ENCODE results near the gene DNHD1. TPM values are rescaled to one million over a fixed set of nuclear protein-coding genes. Genes with fewer than 3 reads are reported as not detected.

Gene DNHD1
- total and polyA plus RNA-seq, 2 experiments from 2014 or later = 3.6 to 9.6 TPM

GRCh38 chr11:6594142-6594768 lies 97.2 kb downstream of the DNHD1 start:
- H2AFZ ChIP-seq = no peak overlapping the region
- H3K4me2 ChIP-seq = no peak overlapping the region
- H3K9me3 Mint-ChIP-seq = no peaks in the 10 kb centered on the region
- H3F3A ChIP-seq (replicated peaks; ENCODE audit: low read depth) = no peaks in the 10 kb centered on the region
- ATAC-seq = no peak
- no peaks in the 10 kb centered on the region for H3K9me2 ChIP-seq (ENCODE audit: insufficient read depth)
- H3K4me1 Mint-ChIP-seq = peaks cover 7% of the 10 kb centered on the region; the same call in 2 of the 3 replicates
- H3K27ac Mint-ChIP-seq = no peak overlapping the region
- H3K4me3 Mint-ChIP-seq = no peak overlapping the region
- TF ChIP-seq POLR2AphosphoS5 (IDR thresholded peaks at IDR 0.05; ENCODE audit: low read depth) (no peak), ETS1 (IDR thresholded peaks at IDR 0.05) (no peak), CTCF (conservative IDR thresholded peaks at IDR 0.05; ENCODE audit: low read depth in 2 of 2) (peak in 1 of 2 experiments; percentile 16; a peak in 1 of 4 replicates)
- H4K20me1 ChIP-seq (replicated peaks; ENCODE audit: insufficient read depth) = no peaks in the 10 kb centered on the region; the same call in 1 of the 2 replicates
- no peaks in the 10 kb centered on the region for H3K27me3 Mint-ChIP-seq (ENCODE audit: insufficient read depth, low read depth, poor library complexity)
- no peak overlapping the region for H3K4me3 ChIP-seq
- 0 out of 2 replicates have a peak, but pooled peaks cover 6% of the 10 kb centered on the region for H3K36me3 ChIP-seq (ENCODE audit: insufficient read depth)
- peaks cover 5% of the 10 kb centered on the region; the same call in 2 of the 3 replicates for H3K36me3 Mint-ChIP-seq (ENCODE audit: low read depth)
- H3K27me3 ChIP-seq (ENCODE audit: insufficient read depth) = no peaks in the 10 kb centered on the region
- H3K79me2 ChIP-seq (replicated peaks; ENCODE audit: insufficient read depth) = no peaks in the 10 kb centered on the region
- no peak overlapping the region for H3K27ac ChIP-seq (ENCODE audit: low read depth)
- no peak for DNase-seq (ENCODE audit: low spot score)
- no peaks in the 10 kb centered on the region for H3K4me1 ChIP-seq (ENCODE audit: insufficient read depth)

- H3K27ac ChIP-seq (ENCODE audit: low read depth) = no peak overlapping the region
- H3K27me3 ChIP-seq (ENCODE audit: insufficient read depth) = no peaks in the 10 kb centered on the region
- no peak overlapping the region for H3K4me3 Mint-ChIP-seq
- ATAC-seq (no peak), DNase-seq (ENCODE audit: low spot score) (no peak)
- peaks cover 7% of the 10 kb centered on the region; the same call in 2 of the 3 replicates for H3K4me1 Mint-ChIP-seq
- H3K4me2 ChIP-seq = no peak overlapping the region
- H3K27me3 Mint-ChIP-seq (ENCODE audit: insufficient read depth, low read depth, poor library complexity) = no peaks in the 10 kb centered on the region
- H3K36me3 Mint-ChIP-seq (ENCODE audit: low read depth) = peaks cover 12% of the 10 kb centered on the region
- H3K36me3 ChIP-seq (ENCODE audit: insufficient read depth) = peaks cover 11% of the 10 kb centered on the region; the same call in 1 of the 2 replicates
- no peaks in the 10 kb centered on the region for H3K9me2 ChIP-seq (ENCODE audit: insufficient read depth)
- no peak overlapping the region for H2AFZ ChIP-seq
- no peaks in the 10 kb centered on the region for H3F3A ChIP-seq (replicated peaks; ENCODE audit: low read depth)
- no peaks in the 10 kb centered on the region for H3K9me3 Mint-ChIP-seq
- no peaks in the 10 kb centered on the region; the same call in 1 of the 2 replicates for H4K20me1 ChIP-seq (replicated peaks; ENCODE audit: insufficient read depth)
- H3K79me2 ChIP-seq (replicated peaks; ENCODE audit: insufficient read depth) = no peaks in the 10 kb centered on the region
- no peak overlapping the region for H3K4me3 ChIP-seq
- no peak overlapping the region for H3K27ac Mint-ChIP-seq
- H3K4me1 ChIP-seq (ENCODE audit: insufficient read depth) = no peaks in the 10 kb centered on the region
- TF ChIP-seq CTCF (conservative IDR thresholded peaks at IDR 0.05; ENCODE audit: low read depth in 2 of 2) (no peak), EZH2 (IDR thresholded peaks at IDR 0.05; ENCODE audit: low read depth, unreplicated experiment) (no peak), NANOG (IDR thresholded peaks at IDR 0.05; ENCODE audit: borderline replicate concordance) (no peak), REST (IDR thresholded peaks at IDR 0.05; ENCODE audit: unreplicated experiment) (no peak), ZNF331 (CRISPR knock-in tag; IDR thresholded peaks at IDR 0.05; ENCODE audit: low read depth) (no peak), POLR2AphosphoS5 (IDR thresholded peaks at IDR 0.05; ENCODE audit: low read depth) (no peak), STAT1 (IDR thresholded peaks at IDR 0.05; ENCODE audit: unreplicated experiment) (no peak), CREB1 (CRISPR knock-in tag; IDR thresholded peaks at IDR 0.05; ENCODE audit: low read depth) (no peak), JUNB (IDR thresholded peaks at IDR 0.05; ENCODE audit: unreplicated experiment) (no peak), ZNF114 (CRISPR knock-in tag; IDR thresholded peaks at IDR 0.05) (no peak), EZH2phosphoT487 (IDR thresholded peaks at IDR 0.05; ENCODE audit: unreplicated experiment) (no peak)
Observed at GRCh38 chr11:6596239-6596877, 99.3 kb downstream of the DNHD1 start.
